LNCaP clone FGC (cell line): Measurements from ENCODE around the gene PRKN.

ENCODE experiments used
- DNase-seq: peaks from one replicate; pipeline ENCODE4 v3.0.0-alpha.2; 2011; ENCODE audit warnings: low read depth
- H3K4me3 ChIP-seq: 2 replicates; pipeline ENCODE4 v1.5.1; 2011; ENCODE audit warnings: mild to moderate bottlenecking, low read depth, low read length, control low read depth
- TF ChIP-seq, protein P1 (sequence below): IDR thresholded peaks from 2 replicates; pipeline ENCODE4 v1.5.1; 2012; ENCODE audit warnings: mild to moderate bottlenecking; ENCODE audit not compliant: control insufficient read depth, insufficient read depth; ENCODE audit errors: extremely low read depth

Gene PRKN

DNA sequence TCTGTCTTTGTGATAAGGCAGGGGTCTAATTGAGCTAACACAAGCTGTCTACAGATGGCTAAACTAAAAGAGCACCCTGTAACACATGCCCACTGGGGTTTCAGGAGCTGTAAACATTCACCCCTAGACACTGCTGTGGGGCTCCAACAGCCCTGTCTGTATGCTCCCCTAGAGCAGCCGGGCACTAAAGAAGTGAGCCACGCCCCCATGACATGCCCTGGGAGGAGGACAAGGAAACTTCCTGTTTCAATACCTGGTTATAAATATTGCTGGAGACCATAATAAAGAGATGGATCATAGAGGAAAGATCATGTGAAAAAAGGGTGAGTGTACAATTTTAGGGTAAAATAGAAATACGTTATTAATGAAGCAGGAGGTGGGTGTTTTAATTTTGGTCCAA lies 786.0 kb downstream of the PRKN start:
- DNase-seq, result no peak
- TF ChIP-seq, protein P1, sequence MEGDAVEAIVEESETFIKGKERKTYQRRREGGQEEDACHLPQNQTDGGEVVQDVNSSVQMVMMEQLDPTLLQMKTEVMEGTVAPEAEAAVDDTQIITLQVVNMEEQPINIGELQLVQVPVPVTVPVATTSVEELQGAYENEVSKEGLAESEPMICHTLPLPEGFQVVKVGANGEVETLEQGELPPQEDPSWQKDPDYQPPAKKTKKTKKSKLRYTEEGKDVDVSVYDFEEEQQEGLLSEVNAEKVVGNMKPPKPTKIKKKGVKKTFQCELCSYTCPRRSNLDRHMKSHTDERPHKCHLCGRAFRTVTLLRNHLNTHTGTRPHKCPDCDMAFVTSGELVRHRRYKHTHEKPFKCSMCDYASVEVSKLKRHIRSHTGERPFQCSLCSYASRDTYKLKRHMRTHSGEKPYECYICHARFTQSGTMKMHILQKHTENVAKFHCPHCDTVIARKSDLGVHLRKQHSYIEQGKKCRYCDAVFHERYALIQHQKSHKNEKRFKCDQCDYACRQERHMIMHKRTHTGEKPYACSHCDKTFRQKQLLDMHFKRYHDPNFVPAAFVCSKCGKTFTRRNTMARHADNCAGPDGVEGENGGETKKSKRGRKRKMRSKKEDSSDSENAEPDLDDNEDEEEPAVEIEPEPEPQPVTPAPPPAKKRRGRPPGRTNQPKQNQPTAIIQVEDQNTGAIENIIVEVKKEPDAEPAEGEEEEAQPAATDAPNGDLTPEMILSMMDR, result no peak
- H3K4me3 ChIP-seq, result no peak overlapping the region

DNA sequence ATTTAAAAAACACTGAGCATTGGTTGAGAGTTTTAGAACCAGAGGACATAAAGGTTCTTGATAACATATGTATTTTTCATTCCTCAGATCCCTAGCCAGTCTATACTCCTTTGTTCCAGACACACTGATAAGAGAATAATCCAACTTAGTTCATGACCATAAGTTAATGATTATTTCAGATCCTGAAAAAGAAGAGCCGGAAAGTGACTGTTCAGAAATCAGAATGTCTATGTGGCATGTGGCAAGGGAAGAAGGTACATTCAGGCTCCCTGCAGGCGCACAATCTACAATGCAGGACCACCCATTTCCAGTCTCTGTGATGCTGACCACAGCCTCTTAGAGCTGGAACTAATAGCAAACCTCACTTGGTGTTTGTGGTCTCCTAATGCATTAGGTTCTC lies 787.0 kb downstream of the PRKN start:
- DNase-seq, result no peak
- TF ChIP-seq, protein P1, result no peak

DNA sequence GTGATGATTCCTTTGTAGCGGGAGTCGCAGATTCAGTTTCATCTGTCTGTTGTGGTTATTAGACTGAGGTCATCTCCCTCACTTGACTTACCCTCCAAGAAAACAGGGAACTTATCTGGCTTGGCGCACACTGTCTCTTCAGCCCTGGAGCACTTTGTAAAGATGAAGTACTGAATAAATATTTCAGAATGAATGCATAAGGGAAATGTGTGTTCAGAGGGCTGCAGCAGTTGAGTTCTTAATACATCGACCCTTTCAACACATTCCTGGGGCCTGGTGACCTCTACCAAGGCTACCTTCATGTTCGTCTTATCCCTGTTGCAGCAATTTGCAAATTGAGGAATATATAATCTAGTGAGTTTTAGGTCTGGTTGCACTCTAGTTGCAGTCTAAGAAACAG lies 801.2 kb downstream of the PRKN start:
- H3K4me3 ChIP-seq, result no peak overlapping the region
- TF ChIP-seq, protein P1, result no peak
- no peak for DNase-seq

More for the DNA sequence above, 787.0 kb downstream of the PRKN start:
- H3K4me3 ChIP-seq, result no peak overlapping the region

GRCh38 chr6:161924516-161925116 lies 803.0 kb downstream of the PRKN start:
- DNase-seq, result no peak
- TF ChIP-seq, protein P1, result no peak
- no peak overlapping the region for H3K4me3 ChIP-seq

DNA sequence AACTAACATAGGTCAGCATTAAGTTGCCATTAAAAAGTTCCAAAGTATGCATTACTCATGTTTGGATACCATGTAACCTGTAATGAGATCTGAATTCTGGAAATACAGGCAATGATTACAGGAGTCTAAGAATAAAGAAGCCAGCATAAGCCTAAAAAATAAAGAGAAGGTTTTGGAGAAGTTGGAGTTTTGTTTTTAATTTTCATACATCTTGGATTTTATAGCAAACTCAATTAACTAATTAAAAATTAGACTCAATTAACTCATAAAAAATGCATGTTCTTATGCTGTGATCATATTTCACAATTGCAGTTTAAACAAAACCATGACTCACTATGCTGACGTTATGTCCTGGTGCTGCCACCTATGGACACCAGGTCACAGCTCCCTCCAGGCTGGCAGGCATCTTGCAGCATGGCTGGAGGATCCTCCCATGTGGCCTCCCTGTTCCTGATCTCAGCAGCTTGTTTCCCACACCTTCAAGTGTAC lies 804.9 kb downstream of the PRKN start:
- TF ChIP-seq, protein P1, result peak; percentile 93
- peak; percentile 82 for DNase-seq

DNA sequence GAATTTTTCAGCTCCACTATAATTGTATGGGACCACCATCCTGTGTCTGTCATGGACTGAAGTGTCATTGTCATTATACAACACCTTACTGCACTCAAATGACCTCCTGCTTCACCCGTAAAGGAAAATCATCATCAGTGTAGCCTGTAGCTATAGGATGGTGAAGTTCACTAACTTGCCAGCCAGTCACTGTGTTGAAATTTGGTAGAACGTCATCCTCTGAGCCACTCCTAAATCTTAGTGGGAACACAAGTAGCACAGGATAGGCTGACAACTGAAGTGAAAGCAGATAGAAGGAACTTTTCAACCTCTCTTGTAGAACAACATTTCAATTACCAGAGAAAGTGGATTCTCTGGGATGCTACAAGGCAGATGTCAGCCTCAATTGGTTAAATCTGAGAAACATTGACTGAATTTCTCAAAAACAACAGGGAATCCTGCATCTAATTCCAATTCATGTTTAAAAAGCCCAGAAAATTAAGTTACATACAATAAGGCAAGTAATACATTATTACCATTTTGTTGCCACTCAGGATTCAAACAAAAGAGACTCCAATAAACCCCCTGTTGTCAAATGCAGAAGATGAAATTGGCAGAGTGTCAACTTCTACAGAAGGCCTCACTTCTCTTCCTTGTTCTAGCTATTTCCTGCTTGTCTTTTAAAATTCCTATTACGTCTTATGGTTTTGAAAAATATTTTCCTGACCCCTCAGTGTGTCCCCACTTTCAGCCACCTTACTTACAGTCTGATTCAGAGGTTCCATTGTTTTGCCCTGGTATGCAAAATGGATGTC lies 805.8 kb downstream of the PRKN start:
- TF ChIP-seq, protein P1, result no peak
- DNase-seq, result no peak
- no peak overlapping the region for H3K4me3 ChIP-seq

More for the DNA sequence above, 804.9 kb downstream of the PRKN start:
- H3K4me3 ChIP-seq, result no peak overlapping the region
